Gastroesophageal sphincter (tissue), 4 donors: ENCODE measurements around the gene SMG6. TPM values are rescaled to one million over a fixed set of nuclear protein-coding genes. Genes with fewer than 3 reads are reported as not detected.

ENCODE experiments used
- ATAC-seq: fragments of 150-250 bp; one replicate; pipeline ENCODE4 v1.9.1; 2016; ENCODE audit warnings: mild to moderate bottlenecking, moderate library complexity
- H3K27ac ChIP-seq, 4 donors: fragments of 200-600 bp; sonication (generic) in 3 of 4; 1 replicate in 3 of 4; 2 replicates in 1 of 4; pipeline ENCODE4 v1.5.1; 2016 to 2019
- H3K27me3 ChIP-seq: fragments of 200-600 bp; sonication (generic); one replicate; pipeline ENCODE4 v1.5.1; 2019
- H3K36me3 ChIP-seq, 2 donors: fragments of 200-600 bp; sonication (generic); one replicate each; pipeline ENCODE4 v1.5.1; 2019; ENCODE audit warnings: control low read depth in 1 of 2
- H3K4me1 ChIP-seq, 3 donors: fragments of 200-600 bp; sonication (generic); 1 replicate in 2 of 3; 2 replicates in 1 of 3; pipeline ENCODE4 v1.5.1; 2016 to 2019; ENCODE audit warnings: control low read depth in 2 of 3
- H3K4me3 ChIP-seq, 2 donors: fragments of 200-600 bp; sonication (generic); one replicate each; pipeline ENCODE4 v1.5.1; 2019; ENCODE audit warnings: mild to moderate bottlenecking in 1 of 2, moderate library complexity in 1 of 2
- H3K9me3 ChIP-seq, 3 donors: fragments of 200-600 bp; sonication (generic); one replicate each; pipeline ENCODE4 v1.5.1; 2017 to 2019; ENCODE audit warnings: control low read depth in 2 of 3
- EP300 ChIP-seq: sonication (generic); formaldehyde crosslinking; IDR thresholded peaks from one replicate; pipeline ENCODE4 v1.6.1; 2017; ENCODE audit warnings: antibody characterized with exemption, mild to moderate bottlenecking
- POLR2A ChIP-seq, 2 donors: fragments of 450-650 bp; IDR thresholded peaks; one replicate each; pipeline ENCODE4 v1.6.1; 2017; ENCODE audit warnings: antibody characterized with exemption in 2 of 2, mild to moderate bottlenecking in 2 of 2, moderate library complexity in 1 of 2
- POLR2AphosphoS5 ChIP-seq: sonication (generic); formaldehyde crosslinking; IDR thresholded peaks from one replicate; pipeline ENCODE4 v1.6.1; 2017; ENCODE audit warnings: antibody characterized with exemption
- WGBS, 2 donors: methylation state at CpG; one replicate each; pipeline ENCODE4 v1.1.5; 2018; ENCODE audit warnings: low coverage in 1 of 2; 5-methylcytosine and 5-hydroxymethylcytosine counted together
- total RNA-seq, 4 donors: library from RNA; depleted of rRNA; stranded (reverse); fragments of >200 nt; gene quantifications; one replicate each; pipeline ENCODE4 v1.1.0, GENCODE V29; 2016
- TF ChIP-seq, protein P1 (sequence below), 4 experiments: fragments of 200-600 bp in 2 of 4; fragments of 450-650 bp in 2 of 4; sonication (generic) in 1 of 4; IDR thresholded peaks; one replicate each; pipeline ENCODE4 v1.5.1; 2017 to 2019; ENCODE audit warnings: antibody characterized with exemption in 4 of 4, mild to moderate bottlenecking in 2 of 4, moderate library complexity in 2 of 4

SMG6 gene
- total RNA-seq, 4 donors from 2014 or later: 27.2 to 75.5 (median 43.9) TPM

GRCh38 chr17:2180768-2181167 lies 122.8 kb downstream of the SMG6 start:
- WGBS, 2 donors: 34% methylated on average over 2 of the region's 2 CpGs; no CpG with 5 or more reads in 1 of the 2 donors
- no peak overlapping the region for H3K4me3 ChIP-seq

DNA sequence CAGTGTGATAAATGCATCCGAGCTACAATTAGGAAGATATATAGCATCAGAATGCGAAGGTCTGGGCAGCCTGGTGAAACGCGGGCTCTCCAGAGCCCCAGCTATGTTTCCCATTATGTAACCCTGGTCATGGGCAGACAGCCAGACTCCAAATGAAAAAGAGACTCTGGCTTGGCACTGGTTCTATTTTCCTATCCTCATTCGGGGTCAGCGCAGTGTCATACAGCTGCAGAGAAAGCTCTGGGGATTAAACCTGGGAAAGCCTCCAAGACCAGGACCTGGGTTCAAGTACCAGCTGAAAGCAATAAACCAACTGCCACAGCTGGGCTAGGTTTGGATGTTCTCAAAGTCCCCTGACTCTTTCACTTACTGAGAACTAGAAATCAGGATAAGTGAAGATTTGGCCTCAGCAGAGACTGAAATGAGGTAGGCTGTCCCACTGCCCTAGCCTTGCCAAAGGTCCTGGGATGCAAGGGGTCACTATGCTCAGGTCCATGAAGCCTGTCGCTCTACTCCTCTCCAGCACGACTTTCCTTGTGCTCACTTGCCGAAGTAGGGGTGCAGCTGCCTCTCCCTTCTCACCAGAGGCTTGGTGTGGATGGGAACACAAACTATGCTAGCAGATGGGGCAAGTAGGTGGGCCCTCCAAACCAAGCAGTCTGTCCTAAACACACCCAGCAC lies 123.8 kb downstream of the SMG6 start:
- WGBS, 2 donors: 0 to 10% methylated on average over 2 to 6 of the region's 9 CpGs

More at GRCh38 chr17:2180768-2181167, 122.8 kb downstream of the SMG6 start:
- no peak for ATAC-seq
- Histone ChIP-seq H3K27me3 (no peaks in the 10 kb centered on the region), H3K4me1 (peaks cover 26 to 79% (median 65%) of the 10 kb centered on the region in 3 donors), H3K9me3 (no peaks in the 10 kb centered on the region), H3K27ac (peak overlapping the region; percentile 45 to 90 (median 88)), H3K36me3 (peaks cover 0 to 5% of the 10 kb centered on the region in 2 donors)
- no peak for TF ChIP-seq POLR2AphosphoS5
- no peak for TF ChIP-seq EP300
- no peak for TF ChIP-seq POLR2A (IDR thresholded peaks at IDR 0.05)
- TF ChIP-seq, protein P1, sequence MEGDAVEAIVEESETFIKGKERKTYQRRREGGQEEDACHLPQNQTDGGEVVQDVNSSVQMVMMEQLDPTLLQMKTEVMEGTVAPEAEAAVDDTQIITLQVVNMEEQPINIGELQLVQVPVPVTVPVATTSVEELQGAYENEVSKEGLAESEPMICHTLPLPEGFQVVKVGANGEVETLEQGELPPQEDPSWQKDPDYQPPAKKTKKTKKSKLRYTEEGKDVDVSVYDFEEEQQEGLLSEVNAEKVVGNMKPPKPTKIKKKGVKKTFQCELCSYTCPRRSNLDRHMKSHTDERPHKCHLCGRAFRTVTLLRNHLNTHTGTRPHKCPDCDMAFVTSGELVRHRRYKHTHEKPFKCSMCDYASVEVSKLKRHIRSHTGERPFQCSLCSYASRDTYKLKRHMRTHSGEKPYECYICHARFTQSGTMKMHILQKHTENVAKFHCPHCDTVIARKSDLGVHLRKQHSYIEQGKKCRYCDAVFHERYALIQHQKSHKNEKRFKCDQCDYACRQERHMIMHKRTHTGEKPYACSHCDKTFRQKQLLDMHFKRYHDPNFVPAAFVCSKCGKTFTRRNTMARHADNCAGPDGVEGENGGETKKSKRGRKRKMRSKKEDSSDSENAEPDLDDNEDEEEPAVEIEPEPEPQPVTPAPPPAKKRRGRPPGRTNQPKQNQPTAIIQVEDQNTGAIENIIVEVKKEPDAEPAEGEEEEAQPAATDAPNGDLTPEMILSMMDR (IDR thresholded peaks at IDR 0.05): no peak

DNA sequence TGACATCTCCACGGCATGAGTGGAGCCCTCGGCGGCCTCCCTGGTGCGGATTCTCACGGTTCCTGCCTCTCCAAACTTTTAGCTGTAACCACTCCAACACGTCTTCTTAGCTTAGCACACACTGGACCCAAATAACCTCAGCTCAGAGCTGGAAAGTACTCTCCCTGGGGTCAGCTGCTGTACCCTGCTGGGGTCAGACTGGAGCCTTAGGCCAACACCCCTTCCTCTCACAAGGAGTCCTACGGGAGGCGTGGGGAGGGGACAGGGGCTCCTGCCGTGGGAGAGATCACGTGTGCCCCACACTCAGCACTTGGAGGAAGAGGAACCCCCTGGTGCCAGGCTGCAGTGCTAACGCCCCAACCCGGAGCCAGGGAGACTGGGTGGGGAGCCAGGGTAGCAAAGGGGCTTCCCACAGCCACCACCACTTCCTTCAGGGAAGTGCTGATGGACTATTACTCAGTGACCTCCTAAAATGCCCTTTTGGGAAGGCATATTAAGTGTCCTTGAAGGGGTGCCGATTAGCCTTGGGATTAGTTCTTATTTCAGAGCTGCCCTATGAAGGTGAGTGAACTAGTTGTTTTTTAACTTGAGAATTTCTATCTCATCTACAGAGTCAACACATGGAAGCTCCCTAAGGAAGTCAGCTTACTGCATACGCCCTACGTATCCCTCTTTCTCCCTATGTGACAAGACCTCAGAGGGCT lies 124.6 kb downstream of the SMG6 start:
- Histone ChIP-seq H3K27me3 (no peaks in the 10 kb centered on the region), H3K27ac (peak overlapping the region; percentile 45 to 90 (median 88)), H3K4me1 (peaks cover 40 to 97% (median 83%) of the 10 kb centered on the region in 3 donors), H3K9me3 (no peaks in the 10 kb centered on the region), H3K36me3 (no peaks in the 10 kb centered on the region), H3K4me3 (no peak overlapping the region)
- WGBS, 2 donors: 23 to 45% methylated on average over 3 to 7 of the region's 15 CpGs
- ATAC-seq: no peak
- no peak for TF ChIP-seq POLR2A (IDR thresholded peaks at IDR 0.05)

More for the DNA sequence above, 123.8 kb downstream of the SMG6 start:
- Histone ChIP-seq H3K4me3 (no peak overlapping the region), H3K4me1 (peaks cover 34 to 89% (median 75%) of the 10 kb centered on the region in 3 donors), H3K36me3 (no peaks in the 10 kb centered on the region), H3K9me3 (no peaks in the 10 kb centered on the region), H3K27me3 (no peaks in the 10 kb centered on the region), H3K27ac (peak overlapping the region; percentile 45 to 90 (median 88))
- ATAC-seq: peak; percentile 72
- TF ChIP-seq POLR2AphosphoS5 (peak; percentile 94), POLR2A (IDR thresholded peaks at IDR 0.05) (no peak)

DNA sequence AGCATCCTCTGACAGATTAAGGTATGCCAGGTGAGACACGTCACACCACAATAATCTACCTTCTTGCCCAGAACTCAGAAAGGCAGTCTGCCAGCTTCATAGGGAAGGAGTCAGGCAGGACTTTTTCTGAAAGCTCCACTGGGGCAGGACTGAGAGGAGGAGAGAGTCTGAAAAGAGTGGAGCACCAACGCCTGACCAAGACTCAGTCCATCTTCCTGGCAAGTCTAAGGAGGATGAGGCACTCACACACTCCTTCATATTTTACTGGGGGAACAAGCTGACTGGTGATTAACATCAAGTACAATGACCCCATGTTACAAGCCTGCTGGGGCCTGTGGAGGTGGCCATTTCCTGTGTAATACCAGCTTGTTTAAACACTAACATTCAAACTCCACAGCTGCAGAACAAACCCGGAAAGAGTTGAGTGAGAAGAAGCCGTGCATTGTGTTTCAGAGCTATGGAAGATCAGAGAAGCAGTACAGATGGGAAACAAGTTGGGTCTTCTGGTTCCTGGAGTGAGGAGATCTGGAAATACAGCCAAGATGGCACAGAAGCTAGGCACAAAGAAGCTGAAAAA lies 126.3 kb downstream of the SMG6 start:
- no peak for ATAC-seq
- H3K27ac ChIP-seq: peak overlapping the region in 3 of 4 donors; percentile 83 to 89 (median 88)

DNA sequence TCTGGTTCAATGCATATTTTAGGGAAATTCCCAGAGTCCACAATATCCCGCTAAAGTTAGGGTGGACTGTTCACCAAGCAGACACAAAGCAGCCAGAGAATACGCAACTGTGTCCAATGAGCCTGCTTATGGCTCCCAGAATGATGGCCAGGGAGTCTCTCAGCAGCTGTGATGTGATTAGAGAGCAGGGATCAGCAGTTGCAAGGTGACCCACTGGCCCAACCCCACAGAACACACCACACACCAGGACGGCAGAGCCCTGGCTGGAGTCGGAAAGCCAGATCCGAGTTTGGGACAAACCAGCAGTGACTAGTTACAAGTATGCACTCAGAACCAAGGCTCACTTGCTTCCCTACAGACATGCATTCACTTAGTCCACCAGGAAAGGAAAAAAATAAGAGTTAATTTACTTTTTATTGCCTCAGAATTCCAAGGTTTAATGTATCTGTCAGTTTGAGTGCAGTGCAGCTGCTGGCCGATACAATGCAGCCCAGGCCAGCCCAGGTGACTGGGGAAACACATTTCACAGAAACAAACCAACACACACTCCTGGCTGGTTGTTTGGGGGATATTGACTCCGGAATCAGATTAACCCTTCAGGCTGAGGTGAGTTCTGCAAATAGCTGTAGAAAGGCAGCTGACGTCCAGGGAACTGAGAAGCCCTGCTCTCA lies 127.0 kb downstream of the SMG6 start:
- TF ChIP-seq POLR2AphosphoS5: no peak
- TF ChIP-seq, protein P1 (IDR thresholded peaks at IDR 0.05): no peak
- no peak for TF ChIP-seq EP300
- TF ChIP-seq POLR2A (IDR thresholded peaks at IDR 0.05): no peak
- WGBS, 2 donors: 11 to 39% methylated on average over 2 to 6 of the region's 8 CpGs
- H3K4me3 ChIP-seq: no peak overlapping the region
- H3K36me3 ChIP-seq: no peaks in the 10 kb centered on the region
- peak overlapping the region; percentile 21 to 89 (median 86) for H3K27ac ChIP-seq
- H3K27me3 ChIP-seq: no peaks in the 10 kb centered on the region
- peaks cover 50 to 100% (median 90%) of the 10 kb centered on the region in 3 donors for H3K4me1 ChIP-seq
- H3K9me3 ChIP-seq: no peaks in the 10 kb centered on the region
- no peak for ATAC-seq

More for the DNA sequence above, 126.3 kb downstream of the SMG6 start:
- Histone ChIP-seq H3K4me1 (peaks cover 48 to 100% (median 93%) of the 10 kb centered on the region in 3 donors), H3K36me3 (no peaks in the 10 kb centered on the region), H3K27me3 (no peaks in the 10 kb centered on the region), H3K4me3 (no peak overlapping the region), H3K9me3 (no peaks in the 10 kb centered on the region)
- WGBS, 2 donors: 30 to 40% methylated on average over 3 to 4 of the region's 4 CpGs
- TF ChIP-seq, protein P1 (IDR thresholded peaks at IDR 0.05): no peak
- TF ChIP-seq POLR2A (IDR thresholded peaks at IDR 0.05) (no peak), POLR2AphosphoS5 (no peak), EP300 (no peak)
